GM23338 (cell line): ENCODE data around the gene ADD1.

Source experiments
- ETS1 ChIP-seq: IDR thresholded peaks from 2 replicates; pipeline ENCODE4 v1.6.1; 2016; ENCODE audit warnings: antibody characterized with exemption
- EZH2 ChIP-seq: fragments of 200-600 bp; sonication (generic); IDR thresholded peaks from one replicate; pipeline ENCODE4 v1.8.0; 2017; ENCODE audit warnings: antibody characterized with exemption, mild to moderate bottlenecking, low read depth; ENCODE audit not compliant: unreplicated experiment
- EZH2phosphoT487 ChIP-seq: fragments of 200-600 bp; sonication (generic); IDR thresholded peaks from one replicate; pipeline ENCODE4 v1.8.1; 2018; ENCODE audit warnings: antibody characterized with exemption; ENCODE audit not compliant: unreplicated experiment
- JUNB ChIP-seq: IDR thresholded peaks from one replicate; pipeline ENCODE4 v1.6.1; 2016; ENCODE audit warnings: antibody characterized with exemption; ENCODE audit not compliant: unreplicated experiment
- POLR2AphosphoS5 ChIP-seq: IDR thresholded peaks from 2 replicates; pipeline ENCODE4 v1.6.1; 2016; ENCODE audit warnings: antibody characterized with exemption, low read depth
- ZNF331 ChIP-seq: fragments of 250-450 bp; sonication (Bioruptor Pico); IDR thresholded peaks from 2 replicates; pipeline ENCODE4 v1.5.0; 2020; ENCODE audit warnings: low read depth, mild to moderate bottlenecking, moderate library complexity
- TF ChIP-seq, protein P1 (sequence below): IDR thresholded peaks from one replicate; pipeline ENCODE4 v1.6.1; 2018; ENCODE audit warnings: antibody characterized with exemption; ENCODE audit not compliant: unreplicated experiment
- TF ChIP-seq, protein P2 (sequence below), 2 experiments: fragments of 200-600 bp in 1 of 2; sonication (generic) in 1 of 2; conservative IDR thresholded peaks; 2 replicates each; pipeline versions ENCODE4 v1.5.1 to v1.6.1; 2016 to 2017; ENCODE audit warnings: antibody characterized with exemption in 2 of 2, low read depth in 2 of 2, mild to moderate bottlenecking in 2 of 2, moderate library complexity in 1 of 2

GRCh38 chr4:2795893-2796848 lies 47.5 kb upstream of the ADD1 start:
- TF ChIP-seq POLR2AphosphoS5 (no peak), EZH2 (no peak), EZH2phosphoT487 (no peak), ETS1 (no peak), JUNB (no peak), ZNF331 (CRISPR knock-in tag) (no peak)
- TF ChIP-seq, protein P1, sequence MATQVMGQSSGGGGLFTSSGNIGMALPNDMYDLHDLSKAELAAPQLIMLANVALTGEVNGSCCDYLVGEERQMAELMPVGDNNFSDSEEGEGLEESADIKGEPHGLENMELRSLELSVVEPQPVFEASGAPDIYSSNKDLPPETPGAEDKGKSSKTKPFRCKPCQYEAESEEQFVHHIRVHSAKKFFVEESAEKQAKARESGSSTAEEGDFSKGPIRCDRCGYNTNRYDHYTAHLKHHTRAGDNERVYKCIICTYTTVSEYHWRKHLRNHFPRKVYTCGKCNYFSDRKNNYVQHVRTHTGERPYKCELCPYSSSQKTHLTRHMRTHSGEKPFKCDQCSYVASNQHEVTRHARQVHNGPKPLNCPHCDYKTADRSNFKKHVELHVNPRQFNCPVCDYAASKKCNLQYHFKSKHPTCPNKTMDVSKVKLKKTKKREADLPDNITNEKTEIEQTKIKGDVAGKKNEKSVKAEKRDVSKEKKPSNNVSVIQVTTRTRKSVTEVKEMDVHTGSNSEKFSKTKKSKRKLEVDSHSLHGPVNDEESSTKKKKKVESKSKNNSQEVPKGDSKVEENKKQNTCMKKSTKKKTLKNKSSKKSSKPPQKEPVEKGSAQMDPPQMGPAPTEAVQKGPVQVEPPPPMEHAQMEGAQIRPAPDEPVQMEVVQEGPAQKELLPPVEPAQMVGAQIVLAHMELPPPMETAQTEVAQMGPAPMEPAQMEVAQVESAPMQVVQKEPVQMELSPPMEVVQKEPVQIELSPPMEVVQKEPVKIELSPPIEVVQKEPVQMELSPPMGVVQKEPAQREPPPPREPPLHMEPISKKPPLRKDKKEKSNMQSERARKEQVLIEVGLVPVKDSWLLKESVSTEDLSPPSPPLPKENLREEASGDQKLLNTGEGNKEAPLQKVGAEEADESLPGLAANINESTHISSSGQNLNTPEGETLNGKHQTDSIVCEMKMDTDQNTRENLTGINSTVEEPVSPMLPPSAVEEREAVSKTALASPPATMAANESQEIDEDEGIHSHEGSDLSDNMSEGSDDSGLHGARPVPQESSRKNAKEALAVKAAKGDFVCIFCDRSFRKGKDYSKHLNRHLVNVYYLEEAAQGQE = no peak
- TF ChIP-seq, protein P2, sequence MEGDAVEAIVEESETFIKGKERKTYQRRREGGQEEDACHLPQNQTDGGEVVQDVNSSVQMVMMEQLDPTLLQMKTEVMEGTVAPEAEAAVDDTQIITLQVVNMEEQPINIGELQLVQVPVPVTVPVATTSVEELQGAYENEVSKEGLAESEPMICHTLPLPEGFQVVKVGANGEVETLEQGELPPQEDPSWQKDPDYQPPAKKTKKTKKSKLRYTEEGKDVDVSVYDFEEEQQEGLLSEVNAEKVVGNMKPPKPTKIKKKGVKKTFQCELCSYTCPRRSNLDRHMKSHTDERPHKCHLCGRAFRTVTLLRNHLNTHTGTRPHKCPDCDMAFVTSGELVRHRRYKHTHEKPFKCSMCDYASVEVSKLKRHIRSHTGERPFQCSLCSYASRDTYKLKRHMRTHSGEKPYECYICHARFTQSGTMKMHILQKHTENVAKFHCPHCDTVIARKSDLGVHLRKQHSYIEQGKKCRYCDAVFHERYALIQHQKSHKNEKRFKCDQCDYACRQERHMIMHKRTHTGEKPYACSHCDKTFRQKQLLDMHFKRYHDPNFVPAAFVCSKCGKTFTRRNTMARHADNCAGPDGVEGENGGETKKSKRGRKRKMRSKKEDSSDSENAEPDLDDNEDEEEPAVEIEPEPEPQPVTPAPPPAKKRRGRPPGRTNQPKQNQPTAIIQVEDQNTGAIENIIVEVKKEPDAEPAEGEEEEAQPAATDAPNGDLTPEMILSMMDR (conservative IDR thresholded peaks at IDR 0.05; ENCODE audit: low read depth in 2 of 2) = no peak
